GM23338 (cell line): ENCODE results near the gene CACNA1A.

ENCODE experiments used
- CREB1 ChIP-seq: fragments of 250-450 bp; sonication (Bioruptor Pico); IDR thresholded peaks from 2 replicates; pipeline ENCODE4 v1.5.0; 2020; ENCODE audit warnings: low read depth, mild to moderate bottlenecking, moderate library complexity
- EZH2 ChIP-seq: fragments of 200-600 bp; sonication (generic); IDR thresholded peaks from one replicate; pipeline ENCODE4 v1.8.0; 2017; ENCODE audit warnings: antibody characterized with exemption, mild to moderate bottlenecking, low read depth; ENCODE audit not compliant: unreplicated experiment
- EZH2phosphoT487 ChIP-seq: fragments of 200-600 bp; sonication (generic); IDR thresholded peaks from one replicate; pipeline ENCODE4 v1.8.1; 2018; ENCODE audit warnings: antibody characterized with exemption; ENCODE audit not compliant: unreplicated experiment
- NANOG ChIP-seq: IDR thresholded peaks from 2 replicates; pipeline ENCODE4 v1.6.1; 2016; ENCODE audit warnings: antibody characterized with exemption, borderline replicate concordance
- POLR2AphosphoS5 ChIP-seq: IDR thresholded peaks from 2 replicates; pipeline ENCODE4 v1.6.1; 2016; ENCODE audit warnings: antibody characterized with exemption, low read depth
- STAT1 ChIP-seq: IDR thresholded peaks from one replicate; pipeline ENCODE4 v1.6.1; 2016; ENCODE audit warnings: antibody characterized with exemption; ENCODE audit not compliant: unreplicated experiment
- ZNF114 ChIP-seq: fragments of 250-450 bp; sonication (Bioruptor Pico); IDR thresholded peaks from 2 replicates; pipeline ENCODE4 v1.5.0; 2020; ENCODE audit warnings: mild to moderate bottlenecking, moderate library complexity
- ZNF331 ChIP-seq: fragments of 250-450 bp; sonication (Bioruptor Pico); IDR thresholded peaks from 2 replicates; pipeline ENCODE4 v1.5.0; 2020; ENCODE audit warnings: low read depth, mild to moderate bottlenecking, moderate library complexity
- TF ChIP-seq, protein P1 (sequence below), 2 experiments: fragments of 200-600 bp in 1 of 2; sonication (generic) in 1 of 2; conservative IDR thresholded peaks; 2 replicates each; pipeline versions ENCODE4 v1.5.1 to v1.6.1; 2016 to 2017; ENCODE audit warnings: antibody characterized with exemption in 2 of 2, low read depth in 2 of 2, mild to moderate bottlenecking in 2 of 2, moderate library complexity in 1 of 2
- TF ChIP-seq, protein P2 (sequence below): IDR thresholded peaks from one replicate; pipeline ENCODE4 v1.6.1; 2018; ENCODE audit warnings: antibody characterized with exemption; ENCODE audit not compliant: unreplicated experiment
- TF ChIP-seq, protein P3 (sequence below): fragments of 250-450 bp; sonication (Bioruptor Pico); IDR thresholded peaks from 2 replicates; pipeline ENCODE4 v1.5.0; 2020; ENCODE audit warnings: mild to moderate bottlenecking, moderate library complexity
- TF ChIP-seq, protein P4 (sequence below): IDR thresholded peaks from 2 replicates; pipeline ENCODE4 v1.6.1; 2016; ENCODE audit warnings: antibody characterized with exemption

DNA sequence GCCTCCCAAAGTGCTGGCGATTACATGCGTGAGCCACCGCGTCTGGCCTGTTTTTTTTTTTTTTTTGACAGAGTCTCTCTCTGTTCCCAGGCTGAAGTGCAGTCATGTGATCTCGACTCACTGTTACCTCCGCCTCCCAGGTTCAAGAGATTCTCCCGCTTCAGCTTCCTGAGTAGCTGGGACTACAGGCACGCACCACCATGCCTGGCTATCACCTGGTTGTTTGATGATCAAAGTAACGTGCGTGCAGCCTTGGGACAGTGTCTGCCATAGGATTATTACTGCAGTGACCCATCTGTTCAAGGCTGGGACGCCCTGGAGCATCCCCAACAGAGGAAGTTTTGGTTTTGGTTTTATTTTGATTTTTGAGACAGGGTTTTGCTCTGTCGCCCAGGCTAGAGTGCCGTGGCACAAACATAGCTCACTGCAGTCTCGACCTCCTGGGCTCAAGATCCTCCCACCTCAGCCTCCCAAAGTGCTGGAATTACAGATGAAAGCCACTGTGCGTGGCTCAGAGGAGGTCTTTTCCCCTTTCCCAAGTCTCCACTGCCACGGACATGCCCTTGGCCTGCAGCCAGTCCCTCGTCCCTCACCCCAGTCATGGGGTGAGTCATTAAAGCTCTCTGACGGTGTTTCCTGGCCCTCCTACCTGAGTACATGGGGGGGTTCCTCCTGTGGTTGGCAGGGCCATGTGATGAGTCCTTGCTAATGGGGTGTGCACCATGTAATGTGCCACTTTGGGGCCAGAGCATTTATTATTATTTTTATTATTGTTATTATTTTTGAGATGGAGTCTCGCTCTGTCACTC, 290.5 kb downstream of the CACNA1A start:
- TF ChIP-seq, protein P1, sequence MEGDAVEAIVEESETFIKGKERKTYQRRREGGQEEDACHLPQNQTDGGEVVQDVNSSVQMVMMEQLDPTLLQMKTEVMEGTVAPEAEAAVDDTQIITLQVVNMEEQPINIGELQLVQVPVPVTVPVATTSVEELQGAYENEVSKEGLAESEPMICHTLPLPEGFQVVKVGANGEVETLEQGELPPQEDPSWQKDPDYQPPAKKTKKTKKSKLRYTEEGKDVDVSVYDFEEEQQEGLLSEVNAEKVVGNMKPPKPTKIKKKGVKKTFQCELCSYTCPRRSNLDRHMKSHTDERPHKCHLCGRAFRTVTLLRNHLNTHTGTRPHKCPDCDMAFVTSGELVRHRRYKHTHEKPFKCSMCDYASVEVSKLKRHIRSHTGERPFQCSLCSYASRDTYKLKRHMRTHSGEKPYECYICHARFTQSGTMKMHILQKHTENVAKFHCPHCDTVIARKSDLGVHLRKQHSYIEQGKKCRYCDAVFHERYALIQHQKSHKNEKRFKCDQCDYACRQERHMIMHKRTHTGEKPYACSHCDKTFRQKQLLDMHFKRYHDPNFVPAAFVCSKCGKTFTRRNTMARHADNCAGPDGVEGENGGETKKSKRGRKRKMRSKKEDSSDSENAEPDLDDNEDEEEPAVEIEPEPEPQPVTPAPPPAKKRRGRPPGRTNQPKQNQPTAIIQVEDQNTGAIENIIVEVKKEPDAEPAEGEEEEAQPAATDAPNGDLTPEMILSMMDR (conservative IDR thresholded peaks at IDR 0.05; ENCODE audit: low read depth in 2 of 2), result no peak
- TF ChIP-seq CREB1 (CRISPR knock-in tag) (no peak), POLR2AphosphoS5 (no peak), EZH2 (no peak), ZNF331 (no peak), EZH2phosphoT487 (no peak), NANOG (no peak), ZNF114 (no peak), STAT1 (no peak)
- TF ChIP-seq, protein P2, sequence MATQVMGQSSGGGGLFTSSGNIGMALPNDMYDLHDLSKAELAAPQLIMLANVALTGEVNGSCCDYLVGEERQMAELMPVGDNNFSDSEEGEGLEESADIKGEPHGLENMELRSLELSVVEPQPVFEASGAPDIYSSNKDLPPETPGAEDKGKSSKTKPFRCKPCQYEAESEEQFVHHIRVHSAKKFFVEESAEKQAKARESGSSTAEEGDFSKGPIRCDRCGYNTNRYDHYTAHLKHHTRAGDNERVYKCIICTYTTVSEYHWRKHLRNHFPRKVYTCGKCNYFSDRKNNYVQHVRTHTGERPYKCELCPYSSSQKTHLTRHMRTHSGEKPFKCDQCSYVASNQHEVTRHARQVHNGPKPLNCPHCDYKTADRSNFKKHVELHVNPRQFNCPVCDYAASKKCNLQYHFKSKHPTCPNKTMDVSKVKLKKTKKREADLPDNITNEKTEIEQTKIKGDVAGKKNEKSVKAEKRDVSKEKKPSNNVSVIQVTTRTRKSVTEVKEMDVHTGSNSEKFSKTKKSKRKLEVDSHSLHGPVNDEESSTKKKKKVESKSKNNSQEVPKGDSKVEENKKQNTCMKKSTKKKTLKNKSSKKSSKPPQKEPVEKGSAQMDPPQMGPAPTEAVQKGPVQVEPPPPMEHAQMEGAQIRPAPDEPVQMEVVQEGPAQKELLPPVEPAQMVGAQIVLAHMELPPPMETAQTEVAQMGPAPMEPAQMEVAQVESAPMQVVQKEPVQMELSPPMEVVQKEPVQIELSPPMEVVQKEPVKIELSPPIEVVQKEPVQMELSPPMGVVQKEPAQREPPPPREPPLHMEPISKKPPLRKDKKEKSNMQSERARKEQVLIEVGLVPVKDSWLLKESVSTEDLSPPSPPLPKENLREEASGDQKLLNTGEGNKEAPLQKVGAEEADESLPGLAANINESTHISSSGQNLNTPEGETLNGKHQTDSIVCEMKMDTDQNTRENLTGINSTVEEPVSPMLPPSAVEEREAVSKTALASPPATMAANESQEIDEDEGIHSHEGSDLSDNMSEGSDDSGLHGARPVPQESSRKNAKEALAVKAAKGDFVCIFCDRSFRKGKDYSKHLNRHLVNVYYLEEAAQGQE, result no peak
- TF ChIP-seq, protein P3, sequence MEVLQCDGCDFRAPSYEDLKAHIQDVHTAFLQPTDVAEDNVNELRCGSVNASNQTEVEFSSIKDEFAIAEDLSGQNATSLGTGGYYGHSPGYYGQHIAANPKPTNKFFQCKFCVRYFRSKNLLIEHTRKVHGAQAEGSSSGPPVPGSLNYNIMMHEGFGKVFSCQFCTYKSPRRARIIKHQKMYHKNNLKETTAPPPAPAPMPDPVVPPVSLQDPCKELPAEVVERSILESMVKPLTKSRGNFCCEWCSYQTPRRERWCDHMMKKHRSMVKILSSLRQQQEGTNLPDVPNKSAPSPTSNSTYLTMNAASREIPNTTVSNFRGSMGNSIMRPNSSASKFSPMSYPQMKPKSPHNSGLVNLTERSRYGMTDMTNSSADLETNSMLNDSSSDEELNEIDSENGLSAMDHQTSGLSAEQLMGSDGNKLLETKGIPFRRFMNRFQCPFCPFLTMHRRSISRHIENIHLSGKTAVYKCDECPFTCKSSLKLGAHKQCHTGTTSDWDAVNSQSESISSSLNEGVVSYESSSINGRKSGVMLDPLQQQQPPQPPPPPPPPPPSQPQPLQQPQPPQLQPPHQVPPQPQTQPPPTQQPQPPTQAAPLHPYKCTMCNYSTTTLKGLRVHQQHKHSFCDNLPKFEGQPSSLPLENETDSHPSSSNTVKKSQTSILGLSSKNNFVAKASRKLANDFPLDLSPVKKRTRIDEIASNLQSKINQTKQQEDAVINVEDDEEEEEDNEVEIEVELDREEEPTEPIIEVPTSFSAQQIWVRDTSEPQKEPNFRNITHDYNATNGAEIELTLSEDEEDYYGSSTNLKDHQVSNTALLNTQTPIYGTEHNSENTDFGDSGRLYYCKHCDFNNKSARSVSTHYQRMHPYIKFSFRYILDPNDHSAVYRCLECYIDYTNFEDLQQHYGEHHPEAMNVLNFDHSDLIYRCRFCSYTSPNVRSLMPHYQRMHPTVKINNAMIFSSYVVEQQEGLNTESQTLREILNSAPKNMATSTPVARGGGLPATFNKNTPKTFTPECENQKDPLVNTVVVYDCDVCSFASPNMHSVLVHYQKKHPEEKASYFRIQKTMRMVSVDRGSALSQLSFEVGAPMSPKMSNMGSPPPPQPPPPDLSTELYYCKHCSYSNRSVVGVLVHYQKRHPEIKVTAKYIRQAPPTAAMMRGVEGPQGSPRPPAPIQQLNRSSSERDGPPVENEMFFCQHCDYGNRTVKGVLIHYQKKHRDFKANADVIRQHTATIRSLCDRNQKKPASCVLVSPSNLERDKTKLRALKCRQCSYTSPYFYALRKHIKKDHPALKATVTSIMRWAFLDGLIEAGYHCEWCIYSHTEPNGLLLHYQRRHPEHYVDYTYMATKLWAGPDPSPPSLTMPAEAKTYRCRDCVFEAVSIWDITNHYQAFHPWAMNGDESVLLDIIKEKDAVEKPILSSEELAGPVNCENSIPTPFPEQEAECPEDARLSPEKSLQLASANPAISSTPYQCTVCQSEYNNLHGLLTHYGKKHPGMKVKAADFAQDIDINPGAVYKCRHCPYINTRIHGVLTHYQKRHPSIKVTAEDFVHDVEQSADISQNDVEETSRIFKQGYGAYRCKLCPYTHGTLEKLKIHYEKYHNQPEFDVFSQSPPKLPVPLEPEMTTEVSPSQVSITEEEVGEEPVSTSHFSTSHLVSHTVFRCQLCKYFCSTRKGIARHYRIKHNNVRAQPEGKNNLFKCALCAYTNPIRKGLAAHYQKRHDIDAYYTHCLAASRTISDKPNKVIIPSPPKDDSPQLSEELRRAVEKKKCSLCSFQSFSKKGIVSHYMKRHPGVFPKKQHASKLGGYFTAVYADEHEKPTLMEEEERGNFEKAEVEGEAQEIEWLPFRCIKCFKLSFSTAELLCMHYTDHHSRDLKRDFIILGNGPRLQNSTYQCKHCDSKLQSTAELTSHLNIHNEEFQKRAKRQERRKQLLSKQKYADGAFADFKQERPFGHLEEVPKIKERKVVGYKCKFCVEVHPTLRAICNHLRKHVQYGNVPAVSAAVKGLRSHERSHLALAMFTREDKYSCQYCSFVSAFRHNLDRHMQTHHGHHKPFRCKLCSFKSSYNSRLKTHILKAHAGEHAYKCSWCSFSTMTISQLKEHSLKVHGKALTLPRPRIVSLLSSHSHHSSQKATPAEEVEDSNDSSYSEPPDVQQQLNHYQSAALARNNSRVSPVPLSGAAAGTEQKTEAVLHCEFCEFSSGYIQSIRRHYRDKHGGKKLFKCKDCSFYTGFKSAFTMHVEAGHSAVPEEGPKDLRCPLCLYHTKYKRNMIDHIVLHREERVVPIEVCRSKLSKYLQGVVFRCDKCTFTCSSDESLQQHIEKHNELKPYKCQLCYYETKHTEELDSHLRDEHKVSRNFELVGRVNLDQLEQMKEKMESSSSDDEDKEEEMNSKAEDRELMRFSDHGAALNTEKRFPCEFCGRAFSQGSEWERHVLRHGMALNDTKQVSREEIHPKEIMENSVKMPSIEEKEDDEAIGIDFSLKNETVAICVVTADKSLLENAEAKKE, result no peak
- TF ChIP-seq, protein P4, sequence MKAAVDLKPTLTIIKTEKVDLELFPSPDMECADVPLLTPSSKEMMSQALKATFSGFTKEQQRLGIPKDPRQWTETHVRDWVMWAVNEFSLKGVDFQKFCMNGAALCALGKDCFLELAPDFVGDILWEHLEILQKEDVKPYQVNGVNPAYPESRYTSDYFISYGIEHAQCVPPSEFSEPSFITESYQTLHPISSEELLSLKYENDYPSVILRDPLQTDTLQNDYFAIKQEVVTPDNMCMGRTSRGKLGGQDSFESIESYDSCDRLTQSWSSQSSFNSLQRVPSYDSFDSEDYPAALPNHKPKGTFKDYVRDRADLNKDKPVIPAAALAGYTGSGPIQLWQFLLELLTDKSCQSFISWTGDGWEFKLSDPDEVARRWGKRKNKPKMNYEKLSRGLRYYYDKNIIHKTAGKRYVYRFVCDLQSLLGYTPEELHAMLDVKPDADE, result no peak
